ENCODE measurements around the gene VEGFA. TPM values are rescaled to one million over a fixed set of nuclear protein-coding genes. Genes with fewer than 3 reads are reported as not detected.

Gene VEGFA
- polyA plus RNA-seq, 1 donor: 198 TPM

- no peak overlapping the region for H3K4me3 ChIP-seq (ENCODE audit: low read length)
- no peaks in the 10 kb centered on the region for H3K36me3 ChIP-seq (ENCODE audit: control insufficient read depth, insufficient read depth, low read length)
- peak overlapping the region; percentile 79 for H3K27ac ChIP-seq (ENCODE audit: low read length)
- H3K27me3 ChIP-seq (ENCODE audit: control insufficient read depth, insufficient read depth, low read length): no peaks in the 10 kb centered on the region
- no peak for DNase-seq
- H3K9me3 ChIP-seq (ENCODE audit: control insufficient read depth, low read depth, low read length): no peaks in the 10 kb centered on the region
- peaks cover 66% of the 10 kb centered on the region for H3K4me1 ChIP-seq (ENCODE audit: control insufficient read depth, insufficient read depth, low read length)
Measured at GRCh38 chr6:43765776-43766499, 4.1 kb upstream of the VEGFA start.

DNA sequence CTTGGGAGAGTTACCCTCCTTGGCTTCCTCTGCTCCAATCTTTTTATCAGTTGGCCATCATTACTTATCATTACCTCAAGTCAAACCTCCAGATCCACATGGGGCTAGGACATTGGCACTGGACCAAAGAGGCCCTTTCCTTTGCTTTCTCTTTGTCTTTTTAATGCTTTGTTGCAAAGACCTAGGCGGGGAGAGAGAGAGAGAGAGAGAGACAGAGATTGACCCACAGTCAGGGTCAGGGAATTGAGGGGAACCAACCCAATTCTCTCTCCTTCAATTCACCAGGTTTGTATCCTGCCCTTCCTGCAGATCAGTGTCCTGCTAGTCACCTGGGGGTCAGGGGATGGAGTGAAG is 3.5 kb upstream of the VEGFA start:
- peak overlapping the region; percentile 79 for H3K27ac ChIP-seq (ENCODE audit: low read length)
- no CpG with 5 or more reads among the region's 1 CpG for WGBS (ENCODE audit: insufficient coverage, low lambda C conversion rate)
- DNase-seq: peak in 1 of 2 donors; percentile 51

DNA sequence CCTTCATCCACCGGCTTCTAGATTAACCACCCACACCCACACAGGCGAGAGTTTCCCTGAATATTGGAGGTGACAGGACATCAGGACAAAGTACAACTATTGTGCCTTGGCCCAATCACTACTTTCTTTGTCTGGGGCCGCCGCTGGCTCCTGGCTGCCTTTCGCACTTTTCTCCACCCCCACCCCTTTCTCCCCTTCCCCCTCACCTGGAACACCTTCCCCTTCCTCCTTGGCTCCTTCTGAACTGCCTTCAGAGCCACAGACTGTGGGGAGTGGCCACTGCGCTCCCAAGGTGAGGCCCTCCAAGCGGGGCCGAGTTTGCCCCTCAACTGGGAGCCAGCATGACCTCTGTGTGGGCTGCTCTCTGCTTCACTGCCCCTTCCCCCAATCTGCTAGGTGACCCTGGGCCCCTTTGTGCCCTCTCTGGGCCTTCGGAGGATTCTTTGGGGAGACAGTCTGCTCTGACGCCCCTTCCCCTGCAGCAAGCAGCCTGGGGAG is 3.0 kb upstream of the VEGFA start:
- Histone ChIP-seq H3K4me3 (ENCODE audit: low read length) (no peak overlapping the region), H3K27me3 (ENCODE audit: control insufficient read depth, insufficient read depth, low read length) (no peaks in the 10 kb centered on the region), H3K27ac (ENCODE audit: low read length) (peak overlapping the region; percentile 79), H3K36me3 (ENCODE audit: control insufficient read depth, insufficient read depth, low read length) (no peaks in the 10 kb centered on the region), H3K4me1 (ENCODE audit: control insufficient read depth, insufficient read depth, low read length) (peaks cover 66% of the 10 kb centered on the region), H3K9me3 (ENCODE audit: control insufficient read depth, low read depth, low read length) (no peaks in the 10 kb centered on the region)
- WGBS (ENCODE audit: insufficient coverage, low lambda C conversion rate): no CpG with 5 or more reads among the region's 10 CpGs
- peak; percentile 73 to 82 for DNase-seq

More for the DNA sequence above, 3.5 kb upstream of the VEGFA start:
- Histone ChIP-seq H3K27me3 (ENCODE audit: control insufficient read depth, insufficient read depth, low read length) (no peaks in the 10 kb centered on the region), H3K4me3 (ENCODE audit: low read length) (no peak overlapping the region), H3K9me3 (ENCODE audit: control insufficient read depth, low read depth, low read length) (no peaks in the 10 kb centered on the region), H3K4me1 (ENCODE audit: control insufficient read depth, insufficient read depth, low read length) (peaks cover 66% of the 10 kb centered on the region), H3K36me3 (ENCODE audit: control insufficient read depth, insufficient read depth, low read length) (no peaks in the 10 kb centered on the region)

DNA sequence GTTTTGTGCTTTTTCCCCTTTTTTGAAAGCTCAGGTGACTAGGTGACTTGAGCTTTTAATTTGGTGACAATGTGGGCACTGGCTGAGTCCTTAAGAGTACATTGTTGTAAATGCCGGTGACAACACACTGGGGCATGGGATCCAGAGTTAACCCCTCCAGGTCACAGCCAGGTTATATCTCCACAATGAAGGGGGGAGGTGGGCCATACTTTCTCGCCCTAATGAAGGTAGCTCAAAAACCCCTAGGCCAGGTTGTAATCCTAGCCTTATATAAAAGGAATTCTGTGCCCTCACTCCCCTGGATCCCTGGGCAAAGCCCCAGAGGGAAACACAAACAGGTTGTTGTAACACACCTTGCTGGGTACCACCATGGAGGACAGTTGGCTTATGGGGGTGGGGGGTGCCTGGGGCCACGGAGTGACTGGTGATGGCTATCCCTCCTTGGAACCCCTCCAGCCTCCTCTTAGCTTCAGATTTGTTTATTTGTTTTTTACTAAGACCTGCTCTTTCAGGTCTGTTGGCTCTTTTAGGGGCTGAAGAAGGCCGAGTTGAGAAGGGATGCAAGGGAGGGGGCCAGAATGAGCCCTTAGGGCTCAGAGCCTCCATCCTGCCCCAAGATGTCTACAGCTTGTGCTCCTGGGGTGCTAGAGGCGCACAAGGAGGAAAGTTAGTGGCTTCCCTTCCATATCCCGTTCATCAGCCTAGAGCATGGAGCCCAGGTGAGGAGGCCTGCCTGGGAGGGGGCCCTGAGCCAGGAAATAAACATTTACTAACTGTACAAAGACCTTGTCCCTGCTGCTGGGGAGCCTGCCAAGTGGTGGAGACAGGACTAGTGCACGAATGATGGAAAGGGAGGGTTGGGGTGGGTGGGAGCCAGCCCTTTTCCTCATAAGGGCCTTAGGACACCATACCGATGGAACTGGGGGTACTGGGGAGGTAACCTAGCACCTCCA is 2.2 kb upstream of the VEGFA start:
- WGBS (ENCODE audit: insufficient coverage, low lambda C conversion rate): no CpG with 5 or more reads among the region's 8 CpGs
- peak in 1 of 2 donors; percentile 48 for DNase-seq
- Histone ChIP-seq H3K27me3 (ENCODE audit: control insufficient read depth, insufficient read depth, low read length) (no peaks in the 10 kb centered on the region), H3K9me3 (ENCODE audit: control insufficient read depth, low read depth, low read length) (no peaks in the 10 kb centered on the region), H3K27ac (ENCODE audit: low read length) (peak overlapping the region; percentile 67), H3K4me1 (ENCODE audit: control insufficient read depth, insufficient read depth, low read length) (peaks cover 58% of the 10 kb centered on the region), H3K36me3 (ENCODE audit: control insufficient read depth, insufficient read depth, low read length) (no peaks in the 10 kb centered on the region), H3K4me3 (ENCODE audit: low read length) (no peak overlapping the region)

DNA sequence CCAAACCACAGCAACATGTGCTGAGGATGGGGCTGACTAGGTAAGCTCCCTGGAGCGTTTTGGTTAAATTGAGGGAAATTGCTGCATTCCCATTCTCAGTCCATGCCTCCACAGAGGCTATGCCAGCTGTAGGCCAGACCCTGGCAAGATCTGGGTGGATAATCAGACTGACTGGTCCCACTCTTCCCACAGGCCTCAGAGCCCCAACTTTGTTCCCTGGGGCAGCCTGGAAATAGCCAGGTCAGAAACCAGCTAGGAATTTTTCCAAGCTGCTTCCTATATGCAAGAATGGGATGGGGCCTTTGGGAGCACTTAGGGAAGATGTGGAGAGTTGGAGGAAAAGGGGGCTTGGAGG is 1.5 kb upstream of the VEGFA start:
- no peak for DNase-seq

DNA sequence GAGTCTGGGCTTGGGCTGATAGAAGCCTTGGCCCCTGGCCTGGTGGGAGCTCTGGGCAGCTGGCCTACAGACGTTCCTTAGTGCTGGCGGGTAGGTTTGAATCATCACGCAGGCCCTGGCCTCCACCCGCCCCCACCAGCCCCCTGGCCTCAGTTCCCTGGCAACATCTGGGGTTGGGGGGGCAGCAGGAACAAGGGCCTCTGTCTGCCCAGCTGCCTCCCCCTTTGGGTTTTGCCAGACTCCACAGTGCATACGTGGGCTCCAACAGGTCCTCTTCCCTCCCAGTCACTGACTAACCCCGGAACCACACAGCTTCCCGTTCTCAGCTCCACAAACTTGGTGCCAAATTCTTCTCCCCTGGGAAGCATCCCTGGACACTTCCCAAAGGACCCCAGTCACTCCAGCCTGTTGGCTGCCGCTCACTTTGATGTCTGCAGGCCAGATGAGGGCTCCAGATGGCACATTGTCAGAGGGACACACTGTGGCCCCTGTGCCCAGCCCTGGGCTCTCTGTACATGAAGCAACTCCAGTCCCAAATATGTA is 957 bp upstream of the VEGFA start:
- Histone ChIP-seq H3K27me3 (ENCODE audit: control insufficient read depth, insufficient read depth, low read length) (no peaks in the 10 kb centered on the region), H3K36me3 (ENCODE audit: control insufficient read depth, insufficient read depth, low read length) (no peaks in the 10 kb centered on the region), H3K9me3 (ENCODE audit: control insufficient read depth, low read depth, low read length) (no peaks in the 10 kb centered on the region), H3K4me1 (ENCODE audit: control insufficient read depth, insufficient read depth, low read length) (peaks cover 49% of the 10 kb centered on the region), H3K4me3 (ENCODE audit: low read length) (no peak overlapping the region), H3K27ac (ENCODE audit: low read length) (peak overlapping the region; percentile 83)
- WGBS (ENCODE audit: insufficient coverage, low lambda C conversion rate): no CpG with 5 or more reads among the region's 8 CpGs
- DNase-seq: no peak

More for the DNA sequence above, 1.5 kb upstream of the VEGFA start:
- peak overlapping the region; percentile 83 for H3K27ac ChIP-seq (ENCODE audit: low read length)
- no peaks in the 10 kb centered on the region for H3K27me3 ChIP-seq (ENCODE audit: control insufficient read depth, insufficient read depth, low read length)
- peaks cover 51% of the 10 kb centered on the region for H3K4me1 ChIP-seq (ENCODE audit: control insufficient read depth, insufficient read depth, low read length)
- no CpG with 5 or more reads among the region's 1 CpG for whole genome bisulfite sequencing (ENCODE audit: insufficient coverage, low lambda C conversion rate)
- no peaks in the 10 kb centered on the region for H3K36me3 ChIP-seq (ENCODE audit: control insufficient read depth, insufficient read depth, low read length)
- H3K4me3 ChIP-seq (ENCODE audit: low read length): no peak overlapping the region
- H3K9me3 ChIP-seq (ENCODE audit: control insufficient read depth, low read depth, low read length): no peaks in the 10 kb centered on the region

DNA sequence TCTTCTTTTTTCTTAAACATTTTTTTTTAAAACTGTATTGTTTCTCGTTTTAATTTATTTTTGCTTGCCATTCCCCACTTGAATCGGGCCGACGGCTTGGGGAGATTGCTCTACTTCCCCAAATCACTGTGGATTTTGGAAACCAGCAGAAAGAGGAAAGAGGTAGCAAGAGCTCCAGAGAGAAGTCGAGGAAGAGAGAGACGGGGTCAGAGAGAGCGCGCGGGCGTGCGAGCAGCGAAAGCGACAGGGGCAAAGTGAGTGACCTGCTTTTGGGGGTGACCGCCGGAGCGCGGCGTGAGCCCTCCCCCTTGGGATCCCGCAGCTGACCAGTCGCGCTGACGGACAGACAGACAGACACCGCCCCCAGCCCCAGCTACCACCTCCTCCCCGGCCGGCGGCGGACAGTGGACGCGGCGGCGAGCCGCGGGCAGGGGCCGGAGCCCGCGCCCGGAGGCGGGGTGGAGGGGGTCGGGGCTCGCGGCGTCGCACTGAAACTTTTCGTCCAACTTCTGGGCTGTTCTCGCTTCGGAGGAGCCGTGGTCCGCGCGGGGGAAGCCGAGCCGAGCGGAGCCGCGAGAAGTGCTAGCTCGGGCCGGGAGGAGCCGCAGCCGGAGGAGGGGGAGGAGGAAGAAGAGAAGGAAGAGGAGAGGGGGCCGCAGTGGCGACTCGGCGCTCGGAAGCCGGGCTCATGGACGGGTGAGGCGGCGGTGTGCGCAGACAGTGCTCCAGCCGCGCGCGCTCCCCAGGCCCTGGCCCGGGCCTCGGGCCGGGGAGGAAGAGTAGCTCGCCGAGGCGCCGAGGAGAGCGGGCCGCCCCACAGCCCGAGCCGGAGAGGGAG is 580 bp downstream of the VEGFA start:
- H3K27ac ChIP-seq (ENCODE audit: low read length): peak overlapping the region; percentile 89
- peaks cover 8% of the 10 kb centered on the region for H3K36me3 ChIP-seq (ENCODE audit: control insufficient read depth, insufficient read depth, low read length)
- H3K9me3 ChIP-seq (ENCODE audit: control insufficient read depth, low read depth, low read length): no peaks in the 10 kb centered on the region
- H3K4me1 ChIP-seq (ENCODE audit: control insufficient read depth, insufficient read depth, low read length): peaks cover 55% of the 10 kb centered on the region
- WGBS (ENCODE audit: insufficient coverage, low lambda C conversion rate): 0% methylated on average over 4 of the region's 84 CpGs
- no peaks in the 10 kb centered on the region for H3K27me3 ChIP-seq (ENCODE audit: control insufficient read depth, insufficient read depth, low read length)
- peak overlapping the region; percentile 78 for H3K4me3 ChIP-seq (ENCODE audit: low read length)
- peak in 1 of 2 donors; percentile 62 for DNase-seq

GRCh38 chr6:43771210-43771857 is 1.3 kb downstream of the VEGFA start:
- H3K9me3 ChIP-seq (ENCODE audit: control insufficient read depth, low read depth, low read length): no peaks in the 10 kb centered on the region
- peak overlapping the region; percentile 89 for H3K27ac ChIP-seq (ENCODE audit: low read length)
- peak overlapping the region; percentile 78 for H3K4me3 ChIP-seq (ENCODE audit: low read length)
- no CpG with 5 or more reads among the region's 66 CpGs for WGBS (ENCODE audit: insufficient coverage, low lambda C conversion rate)
- H3K27me3 ChIP-seq (ENCODE audit: control insufficient read depth, insufficient read depth, low read length): no peaks in the 10 kb centered on the region
- peaks cover 15% of the 10 kb centered on the region for H3K36me3 ChIP-seq (ENCODE audit: control insufficient read depth, insufficient read depth, low read length)
- H3K4me1 ChIP-seq (ENCODE audit: control insufficient read depth, insufficient read depth, low read length): peaks cover 55% of the 10 kb centered on the region
- DNase-seq: peak; percentile 75 to 86

GRCh38 chr6:43771858-43772680 is 2.1 kb downstream of the VEGFA start:
- Histone ChIP-seq H3K4me1 (ENCODE audit: control insufficient read depth, insufficient read depth, low read length) (peaks cover 49% of the 10 kb centered on the region), H3K4me3 (ENCODE audit: low read length) (peak overlapping the region; percentile 78), H3K27me3 (ENCODE audit: control insufficient read depth, insufficient read depth, low read length) (no peaks in the 10 kb centered on the region), H3K9me3 (ENCODE audit: control insufficient read depth, low read depth, low read length) (no peaks in the 10 kb centered on the region), H3K36me3 (ENCODE audit: control insufficient read depth, insufficient read depth, low read length) (peaks cover 22% of the 10 kb centered on the region), H3K27ac (ENCODE audit: low read length) (peak overlapping the region; percentile 89)
- DNase-seq: peak; percentile 61 to 80
- 0% methylated on average over 2 of the region's 48 CpGs for WGBS (ENCODE audit: insufficient coverage, low lambda C conversion rate)

Data from large intestine (tissue), 3 donors.